ENCODE data around the gene HNRNPCL2. TPM values are rescaled to one million over a fixed set of nuclear protein-coding genes. Genes with fewer than 3 reads are reported as not detected.
"Not testable (repeated sequence)": the region's sequence is repeated elsewhere in the genome, so short reads cannot be mapped to it uniquely, and the experiment has no call there.

HNRNPCL2 gene
- not detected in 2 replicates for total RNA-seq (2014; rRNA removed; shearing (Covaris generic))

DNA sequence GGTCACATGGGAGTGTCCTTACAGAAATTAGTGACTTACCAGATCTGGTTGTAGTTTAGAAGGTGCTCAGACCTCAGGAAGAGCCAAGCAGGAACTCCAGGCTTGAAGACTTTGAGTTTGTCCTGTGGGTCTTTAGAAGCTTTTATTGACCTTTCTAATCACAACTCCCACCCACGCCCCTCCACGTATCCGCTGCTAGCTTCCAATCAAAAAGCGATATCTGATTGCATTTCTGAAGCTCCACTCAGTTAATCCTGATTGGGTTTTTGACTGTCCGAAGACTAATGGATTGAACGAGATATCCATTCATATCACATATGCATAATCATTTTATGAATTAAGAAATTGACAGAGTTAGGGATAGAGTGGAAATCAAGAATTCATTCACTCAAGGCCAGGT lies at the start of gene HNRNPCL2:
HNRNPCL2 (minus strand) TSS at position 101 of the 400 bp plus-strand sequence. CDS start 454 bp downstream, outside the sequence.
- not testable (repeated sequence) for DNase-seq (ENCODE audit: low read depth)

DNA sequence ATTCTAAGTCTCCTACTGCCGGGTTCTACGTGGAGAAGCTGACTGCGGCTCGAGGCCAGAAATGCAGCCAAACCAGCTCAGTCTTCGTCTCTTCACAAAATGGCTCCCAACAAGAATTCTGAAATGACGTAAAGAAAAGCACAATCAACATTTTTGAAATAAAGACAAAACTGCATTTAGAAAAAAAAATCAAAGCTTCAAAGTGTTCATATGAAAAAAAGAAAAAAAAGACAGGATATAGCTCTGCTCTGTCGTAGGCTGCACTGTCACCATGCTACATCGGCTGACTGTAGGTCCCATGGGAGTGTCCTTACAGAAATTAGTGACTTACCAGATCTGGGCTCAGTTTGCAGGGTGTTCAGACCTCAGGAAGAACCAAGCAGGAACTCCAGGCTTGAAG lies 48.9 kb upstream of the HNRNPCL2 start, which contains the start of gene HNRNPCL4:
HNRNPCL4 (minus strand) TSS at position 101 of the 400 bp plus-strand sequence. CDS start 164 bp downstream, outside the sequence.
- not testable (repeated sequence) for DNase-seq (ENCODE audit: low read depth)

DNA sequence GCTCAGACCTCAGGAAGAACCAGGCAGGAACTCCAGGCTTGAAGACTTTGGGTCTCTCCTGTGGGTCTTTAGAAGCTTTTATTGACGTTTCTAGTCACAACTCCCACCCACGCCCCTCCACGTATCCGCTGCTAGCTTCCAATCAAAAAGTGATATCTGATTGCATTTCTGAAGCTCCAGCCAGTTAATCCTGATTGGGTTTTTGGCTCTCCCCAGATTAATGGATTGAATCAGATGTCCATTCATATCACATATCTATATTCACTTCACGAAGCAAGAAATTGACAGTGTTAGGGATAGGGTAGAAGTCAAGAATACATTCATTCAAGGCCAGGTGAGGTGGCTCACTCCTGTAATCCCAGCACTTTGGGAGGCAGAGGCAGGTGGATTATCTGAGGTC lies 39.3 kb upstream of the HNRNPCL2 start, which contains the start of gene PRAMEF26:
PRAMEF26 (minus strand) TSS at position 101 of the 400 bp plus-strand sequence. CDS start 2,914 bp downstream, outside the sequence.
- not testable (repeated sequence) for DNase-seq (ENCODE audit: low read depth)

DNA sequence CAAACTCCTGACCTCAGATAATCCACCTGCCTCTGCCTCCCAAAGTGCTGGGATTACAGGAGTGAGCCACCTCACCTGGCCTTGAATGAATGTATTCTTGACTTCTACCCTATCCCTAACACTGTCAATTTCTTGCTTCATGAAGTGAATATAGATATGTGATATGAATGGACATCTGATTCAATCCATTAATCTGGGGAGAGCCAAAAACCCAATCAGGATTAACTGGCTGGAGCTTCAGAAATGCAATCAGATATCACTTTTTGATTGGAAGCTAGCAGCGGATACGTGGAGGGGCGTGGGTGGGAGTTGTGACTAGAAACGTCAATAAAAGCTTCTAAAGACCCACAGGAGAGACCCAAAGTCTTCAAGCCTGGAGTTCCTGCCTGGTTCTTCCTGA lies 46.2 kb downstream of the HNRNPCL2 start, which contains the start of gene PRAMEF25:
PRAMEF25 (plus strand) TSS at position 301 of the 400 bp plus-strand sequence. CDS start 2,920 bp downstream, outside the sequence.
- not testable (repeated sequence) for DNase-seq (ENCODE audit: low read depth)

Other genes starting within 250 kb of the HNRNPCL2 start
- gene PRAMEF4, start 230.7 kb downstream of the HNRNPCL2 start, total RNA-seq (2014; rRNA removed; shearing (Covaris generic)): not detected in 2 replicates
- not detected in 2 replicates for gene PRAMEF10, start 218.6 kb downstream of the HNRNPCL2 start, total RNA-seq (2014; rRNA removed; shearing (Covaris generic))
- gene PRAMEF7, start 200.2 kb downstream of the HNRNPCL2 start, total RNA-seq (2014; rRNA removed; shearing (Covaris generic)): not detected in 2 replicates
- gene PRAMEF6, start 169.3 kb downstream of the HNRNPCL2 start, total RNA-seq (2014; rRNA removed; shearing (Covaris generic)): not detected in 2 replicates
- not detected in 2 replicates for gene PRAMEF27, start 60.3 kb downstream of the HNRNPCL2 start, total RNA-seq (2014; rRNA removed; shearing (Covaris generic))
- not detected in 2 replicates for gene HNRNPCL3, start 56.1 kb downstream of the HNRNPCL2 start, total RNA-seq (2014; rRNA removed; shearing (Covaris generic))
- gene PRAMEF25, start 46.1 kb downstream of the HNRNPCL2 start, total RNA-seq (2014; rRNA removed; shearing (Covaris generic)): not detected in 2 replicates
- not detected in 2 replicates for gene PRAMEF26, start 39.2 kb upstream of the HNRNPCL2 start, total RNA-seq (2014; rRNA removed; shearing (Covaris generic))
- not detected in 2 replicates for gene HNRNPCL4, start 48.8 kb upstream of the HNRNPCL2 start, total RNA-seq (2014; rRNA removed; shearing (Covaris generic))
- gene PRAMEF9, start 55.0 kb upstream of the HNRNPCL2 start, total RNA-seq (2014; rRNA removed; shearing (Covaris generic)): not detected in 2 replicates
- not detected in 2 replicates for gene PRAMEF13, start 84.6 kb upstream of the HNRNPCL2 start, total RNA-seq (2014; rRNA removed; shearing (Covaris generic))
- not detected in 2 replicates for gene PRAMEF18, start 109.3 kb upstream of the HNRNPCL2 start, total RNA-seq (2014; rRNA removed; shearing (Covaris generic))
- not detected in 2 replicates for gene PRAMEF5, start 137.3 kb upstream of the HNRNPCL2 start, total RNA-seq (2014; rRNA removed; shearing (Covaris generic))
- not detected in 2 replicates for gene PRAMEF8, start 168.3 kb upstream of the HNRNPCL2 start, total RNA-seq (2014; rRNA removed; shearing (Covaris generic))
- gene PRAMEF33, start 186.7 kb upstream of the HNRNPCL2 start, total RNA-seq (2014; rRNA removed; shearing (Covaris generic)): not detected in 2 replicates
- gene PRAMEF15, start 198.7 kb upstream of the HNRNPCL2 start, total RNA-seq (2014; rRNA removed; shearing (Covaris generic)): not detected in 2 replicates
- gene PRAMEF14, start 230.3 kb upstream of the HNRNPCL2 start, total RNA-seq (2014; rRNA removed; shearing (Covaris generic)): not detected in 2 replicates